ENCODE data around the gene CEP170. TPM values are rescaled to one million over a fixed set of nuclear protein-coding genes. Genes with fewer than 3 reads are reported as not detected.

CEP170 gene
- polyA plus RNA-seq, 2 of the 4 experiments (the other 2 are of a cell fraction) = 31.0 to 69.6 TPM

DNA sequence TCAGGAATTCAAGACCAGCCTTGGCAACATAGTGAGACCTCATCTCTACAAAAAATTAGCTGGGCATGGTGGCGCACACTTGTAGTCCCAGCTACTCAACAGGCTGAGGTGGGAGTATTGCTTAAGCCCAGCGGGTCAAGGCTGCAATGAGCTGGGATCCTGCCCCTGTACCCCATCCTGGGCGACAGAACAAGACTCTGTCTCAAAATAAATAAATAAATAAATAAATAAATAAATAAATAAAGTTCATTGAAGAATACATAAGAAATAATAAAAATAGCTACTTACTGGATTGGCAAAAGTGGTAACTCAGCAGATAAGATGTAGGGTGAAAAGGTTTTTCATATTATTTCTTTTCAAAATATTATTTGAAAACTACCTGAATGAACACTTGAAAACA, 5.9 kb downstream of the CEP170 start:
- CTCF ChIA-PET = no interaction called here

DNA sequence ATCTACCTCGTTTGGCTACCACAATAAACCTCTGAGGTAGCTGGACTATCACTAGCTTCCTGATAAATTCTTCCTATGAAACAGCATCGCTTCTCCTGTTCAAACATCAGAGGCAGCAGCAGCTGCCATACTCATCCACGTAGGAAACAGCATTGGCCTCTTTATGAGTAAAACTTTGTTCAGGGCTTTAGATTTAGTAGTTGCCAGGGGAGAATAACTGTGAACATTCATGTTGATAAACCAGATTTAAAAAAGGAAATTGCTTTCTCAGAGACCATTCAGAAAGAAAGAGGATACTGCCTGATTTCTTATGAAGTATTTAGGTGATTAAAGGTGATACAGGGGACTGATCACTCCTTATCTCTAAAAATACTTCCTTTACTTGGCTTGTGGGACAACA, 7.2 kb downstream of the CEP170 start:
- no peak overlapping the region for H3K4me2 ChIP-seq
- H3K4me3 ChIP-seq = no peak overlapping the region
- ATAC-seq (no peak), DNase-seq (ENCODE audit: low read depth in 1 of 2, low spot score in 1 of 2) (no peak), FAIRE-seq (no peak)
- POLR2A ChIA-PET = no interaction called here
- 84% methylated on average over 3 of the region's 3 CpGs for WGBS (ENCODE audit: missing lambda C conversion rate)
- TF ChIP-seq, protein P1, sequence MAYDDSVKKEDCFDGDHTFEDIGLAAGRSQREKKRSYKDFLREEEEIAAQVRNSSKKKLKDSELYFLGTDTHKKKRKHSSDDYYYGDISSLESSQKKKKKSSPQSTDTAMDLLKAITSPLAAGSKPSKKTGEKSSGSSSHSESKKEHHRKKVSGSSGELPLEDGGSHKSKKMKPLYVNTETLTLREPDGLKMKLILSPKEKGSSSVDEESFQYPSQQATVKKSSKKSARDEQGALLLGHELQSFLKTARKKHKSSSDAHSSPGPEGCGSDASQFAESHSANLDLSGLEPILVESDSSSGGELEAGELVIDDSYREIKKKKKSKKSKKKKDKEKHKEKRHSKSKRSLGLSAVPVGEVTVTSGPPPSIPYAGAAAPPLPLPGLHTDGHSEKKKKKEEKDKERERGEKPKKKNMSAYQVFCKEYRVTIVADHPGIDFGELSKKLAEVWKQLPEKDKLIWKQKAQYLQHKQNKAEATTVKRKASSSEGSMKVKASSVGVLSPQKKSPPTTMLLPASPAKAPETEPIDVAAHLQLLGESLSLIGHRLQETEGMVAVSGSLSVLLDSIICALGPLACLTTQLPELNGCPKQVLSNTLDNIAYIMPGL (CRISPR knock-in tag; IDR thresholded peaks at IDR 0.05; ENCODE audit: borderline replicate concordance) = no peak
- TF ChIP-seq, protein P2, sequence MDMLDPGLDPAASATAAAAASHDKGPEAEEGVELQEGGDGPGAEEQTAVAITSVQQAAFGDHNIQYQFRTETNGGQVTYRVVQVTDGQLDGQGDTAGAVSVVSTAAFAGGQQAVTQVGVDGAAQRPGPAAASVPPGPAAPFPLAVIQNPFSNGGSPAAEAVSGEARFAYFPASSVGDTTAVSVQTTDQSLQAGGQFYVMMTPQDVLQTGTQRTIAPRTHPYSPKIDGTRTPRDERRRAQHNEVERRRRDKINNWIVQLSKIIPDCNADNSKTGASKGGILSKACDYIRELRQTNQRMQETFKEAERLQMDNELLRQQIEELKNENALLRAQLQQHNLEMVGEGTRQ (IDR thresholded peaks at IDR 0.05) = no peak
- no peak for TF ChIP-seq SMC3 (IDR thresholded peaks at IDR 0.05)
- no peaks in the 10 kb centered on the region for H3K9me3 ChIP-seq
- CTCF ChIA-PET = no interaction called here
- H3K27ac ChIP-seq = no peak overlapping the region
- H3K4me1 ChIP-seq = peaks cover 26% of the 10 kb centered on the region

More for the DNA sequence above, 5.9 kb downstream of the CEP170 start:
- no peak overlapping the region for H3K27ac ChIP-seq
- DNase-seq (ENCODE audit: low read depth in 1 of 2, low spot score in 1 of 2) (no peak), FAIRE-seq (no peak), ATAC-seq (no peak)
- H3K4me2 ChIP-seq = no peak overlapping the region
- H3K4me3 ChIP-seq = no peak overlapping the region
- TF ChIP-seq ZC3H11A (IDR thresholded peaks at IDR 0.05) (peak; percentile 83), SREBF2 (IDR thresholded peaks at IDR 0.05) (no peak)
- H3K4me1 ChIP-seq = peaks cover 28% of the 10 kb centered on the region
- no peaks in the 10 kb centered on the region for H3K9me3 ChIP-seq
- POLR2A ChIA-PET = no interaction called here
- 93% methylated on average over 3 of the region's 3 CpGs for WGBS (ENCODE audit: missing lambda C conversion rate)

DNA sequence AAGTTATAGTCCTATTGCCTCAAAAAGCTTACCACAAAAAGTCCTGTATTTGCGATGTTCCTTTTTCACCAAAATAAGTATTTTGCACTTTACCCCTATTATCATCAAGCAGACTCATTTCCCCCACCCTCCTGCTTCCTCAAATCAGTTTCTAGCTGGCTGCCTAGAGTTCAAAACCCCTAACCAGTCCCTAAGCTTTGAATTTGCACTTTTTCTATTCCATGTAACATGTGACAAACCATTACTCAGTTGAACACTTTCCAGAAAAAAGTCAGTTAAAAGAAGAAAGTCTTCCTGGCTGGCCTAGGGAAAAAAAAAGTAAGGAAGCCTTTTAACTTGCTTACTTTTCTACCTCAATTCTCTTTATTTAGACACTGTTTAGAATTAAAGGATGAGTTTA, 8.2 kb downstream of the CEP170 start:
- DNase-seq (ENCODE audit: low read depth in 1 of 2, low spot score in 1 of 2) = no peak
- H3K4me2 ChIP-seq = no peak overlapping the region
- TF ChIP-seq TFCP2L1 (CRISPR knock-in tag; IDR thresholded peaks at IDR 0.05) = no peak
- TF ChIP-seq GATA3 (IDR thresholded peaks at IDR 0.05; ENCODE audit: borderline replicate concordance) = no peak
- TF ChIP-seq EP300 (IDR thresholded peaks at IDR 0.05) = no peak
- TF ChIP-seq ZNF302 (CRISPR knock-in tag; IDR thresholded peaks at IDR 0.05) = no peak
- no peak for TF ChIP-seq POLR2AphosphoS2 (conservative IDR thresholded peaks at IDR 0.05; ENCODE audit: low read length)
- TF ChIP-seq ESRRA (IDR thresholded peaks at IDR 0.05; ENCODE audit: borderline replicate concordance, low read length) = no peak
- no peak for TF ChIP-seq CBX8 (IDR thresholded peaks at IDR 0.05)
- TF ChIP-seq, protein P3, sequence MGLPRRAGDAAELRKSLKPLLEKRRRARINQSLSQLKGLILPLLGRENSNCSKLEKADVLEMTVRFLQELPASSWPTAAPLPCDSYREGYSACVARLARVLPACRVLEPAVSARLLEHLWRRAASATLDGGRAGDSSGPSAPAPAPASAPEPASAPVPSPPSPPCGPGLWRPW (IDR thresholded peaks at IDR 0.05) = no peak
- TF ChIP-seq MYC (IDR thresholded peaks at IDR 0.05; ENCODE audit: borderline replicate concordance, low read length) = no peak
- no peak for TF ChIP-seq CHD4 (IDR thresholded peaks at IDR 0.05; ENCODE audit: borderline replicate concordance)
- no peak for TF ChIP-seq JUNB (IDR thresholded peaks at IDR 0.05)
- TF ChIP-seq CBX2 (IDR thresholded peaks at IDR 0.05; ENCODE audit: borderline replicate concordance, low read depth) = no peak
- no peak for TF ChIP-seq HDAC2 (IDR thresholded peaks at IDR 0.05)
- no peak for TF ChIP-seq TP53 (CRISPR knock-in tag; IDR thresholded peaks at IDR 0.05)
- TF ChIP-seq FOSB (CRISPR knock-in tag; IDR thresholded peaks at IDR 0.05) = no peak
- WGBS (ENCODE audit: missing lambda C conversion rate) = 98% methylated on average over 1 of the region's 1 CpG
- no peak for ATAC-seq
- POLR2A ChIA-PET = no interaction called here
- H3K9me3 ChIP-seq = no peaks in the 10 kb centered on the region
- no peak overlapping the region; a peak in 1 of 6 replicates for H3K27ac ChIP-seq
- peaks cover 17% of the 10 kb centered on the region for H3K4me1 ChIP-seq
- FAIRE-seq = no peak
- CTCF ChIA-PET = no interaction called here
- no peak overlapping the region for H3K4me3 ChIP-seq

DNA sequence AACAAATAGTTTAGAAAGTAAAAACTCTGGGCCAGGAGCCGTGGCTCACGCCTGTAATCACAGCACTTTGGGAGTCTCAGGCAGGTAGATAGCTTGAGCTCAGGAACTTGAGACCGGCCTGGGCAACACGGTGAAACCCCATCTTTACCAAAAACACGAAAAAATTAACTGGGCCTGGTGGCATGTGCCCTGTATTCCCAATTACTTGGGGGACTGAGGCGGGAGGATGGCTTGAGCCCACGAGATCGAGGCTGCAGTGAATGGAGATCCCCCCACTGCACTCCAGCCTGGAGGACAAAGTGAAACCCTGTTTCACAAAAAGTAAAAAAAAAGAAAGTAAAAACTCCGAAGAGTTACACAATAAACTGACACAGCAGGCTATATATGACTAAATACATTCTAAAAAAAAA, 10.6 kb downstream of the CEP170 start:
- 84% methylated on average over 9 of the region's 9 CpGs for WGBS (ENCODE audit: missing lambda C conversion rate)
- no peak overlapping the region for H3K27ac ChIP-seq
- no peak for TF ChIP-seq HDAC2 (IDR thresholded peaks at IDR 0.05)

More for the DNA sequence above, 10.6 kb downstream of the CEP170 start:
- Histone ChIP-seq H3K4me1 (no peaks in the 10 kb centered on the region), H3K4me3 (no peak overlapping the region), H3K4me2 (no peak overlapping the region), H3K9me3 (no peaks in the 10 kb centered on the region)
- ATAC-seq (no peak), DNase-seq (ENCODE audit: low read depth in 1 of 2, low spot score in 1 of 2) (no peak), FAIRE-seq (no peak)
- POLR2A ChIA-PET = interaction anchor here (1.2 kb wide), 1 partner anchor 11 kb away, joined by 3 read pairs; the partner anchor contains the start of gene SDCCAG8
- CTCF ChIA-PET = interaction anchor here (0.9 kb wide), 1 partner anchor 17 kb away, joined by 3 read pairs; no protein-coding TSS in a partner anchor
